Right ventricle myocardium inferior (tissue), 1 donor: Measurements from ENCODE around the gene VSIR. TPM values are rescaled to one million over a fixed set of nuclear protein-coding genes. Genes with fewer than 3 reads are reported as not detected.
A peak's percentile ranks its signal among the peaks of the same experiment; 100 is the strongest.

Experiments
- ATAC-seq: fragments of 200-7000 bp; cut with Tn5 transposase; one replicate; pipeline ENCODE4 v1.9.1; 2020; ENCODE audit warnings: mild to moderate bottlenecking, moderate library complexity
- DNase-seq: peaks from one replicate; pipeline ENCODE4 v3.0.0; 2021; ENCODE audit errors: missing footprints
- intact Hi-C: fragments of 100-400 bp; cut with DNase I; formaldehyde crosslinking; loops from one replicate; pipeline ENCODE4 v1.11.0; 2022
- total RNA-seq: library from RNA; stranded (reverse); fragmentation: NEBNext Ultra II Directional; extraction: Animal tissue kit (Norgen Biotek cat#: 25700); gene quantifications from one replicate; pipeline ENCODE4 v1.2.1, GENCODE V29; 2021
- donor health status: DM: no; HTN: yes; CAD: no; lungs with severe emphysema.

The VSIR gene
- total RNA-seq, 1 donor from 2014 or later: 140 TPM

- no peak for DNase-seq
- ATAC-seq: no peak
- intact Hi-C loops: no loop called here
Measured at GRCh38 chr10:71789871-71790270, 16.6 kb upstream of the VSIR start.

GRCh38 chr10:71788954-71789353 lies 15.6 kb upstream of the VSIR start:
- intact Hi-C loops: no loop called here
- DNase-seq (no peak), ATAC-seq (no peak)

GRCh38 chr10:71784679-71785272 lies 11.5 kb upstream of the VSIR start:
- ATAC-seq (no peak), DNase-seq (no peak)
- intact Hi-C loops: no loop called here

GRCh38 chr10:71783917-71784678 lies 10.8 kb upstream of the VSIR start:
- intact Hi-C loops: no loop called here
- no peak for DNase-seq

GRCh38 chr10:71782917-71783490 lies 9.7 kb upstream of the VSIR start:
- intact Hi-C loops: no loop called here
- ATAC-seq (no peak), DNase-seq (no peak)

More at GRCh38 chr10:71783917-71784678, 10.8 kb upstream of the VSIR start:
- no peak for ATAC-seq

GRCh38 chr10:71782221-71782916 lies 9.0 kb upstream of the VSIR start:
- intact Hi-C loops: no loop called here
- no peak for DNase-seq
- ATAC-seq: no peak

- DNase-seq (no peak), ATAC-seq (no peak)
- intact Hi-C loops: no loop called here
Measured at GRCh38 chr10:71780719-71781118, 7.4 kb upstream of the VSIR start.

GRCh38 chr10:71780156-71780555 lies 6.8 kb upstream of the VSIR start:
- intact Hi-C loops: no loop called here
- no peak for ATAC-seq
- DNase-seq: no peak

GRCh38 chr10:71779641-71780040 lies 6.3 kb upstream of the VSIR start:
- DNase-seq: no peak
- intact Hi-C loops: no loop called here
- no peak for ATAC-seq

GRCh38 chr10:71778071-71778825 lies 4.9 kb upstream of the VSIR start:
- intact Hi-C loops: no loop called here
- DNase-seq: no peak

GRCh38 chr10:71777213-71777985 lies 4.1 kb upstream of the VSIR start:
- DNase-seq (no peak), ATAC-seq (no peak)
- intact Hi-C loops: no loop called here

More at GRCh38 chr10:71778071-71778825, 4.9 kb upstream of the VSIR start:
- no peak for ATAC-seq

GRCh38 chr10:71776481-71776925 lies 3.2 kb upstream of the VSIR start:
- no peak for DNase-seq
- intact Hi-C loops: no loop called here
- ATAC-seq: no peak

GRCh38 chr10:71774916-71775702 lies 1.8 kb upstream of the VSIR start:
- ATAC-seq (no peak), DNase-seq (no peak)
- intact Hi-C loops: no loop called here

- no peak for DNase-seq
- ATAC-seq: peak; percentile 43
- intact Hi-C loops: loop anchor here (1.0 to 2.0 kb wide), 3 partner anchors 27 to 60 kb away; no protein-coding TSS in a partner anchor
Measured at GRCh38 chr10:71772832-71773220, 494 bp downstream of the VSIR start.

- DNase-seq: peak; percentile 78
- intact Hi-C loops: loop anchor here (2.0 kb wide), 1 partner anchor 43 kb away; no protein-coding TSS in a partner anchor
- ATAC-seq: peak; percentile 71
Measured at GRCh38 chr10:71771821-71772617, 1.3 kb downstream of the VSIR start.

- ATAC-seq (peak; percentile 18), DNase-seq (no peak)
- intact Hi-C loops: no loop called here
Measured at GRCh38 chr10:71771204-71771603, 2.1 kb downstream of the VSIR start.
